HG03469 (cell line): ENCODE results near the gene COBLL1.

Source experiments
- ATAC-seq: cut with Tn5 transposase; IDR thresholded peaks from one replicate; pipeline ENCODE4 v1.9.1; 2021; ENCODE audit warnings: mild to moderate bottlenecking, moderate library complexity, moderate number of reproducible peaks; ENCODE audit not compliant: unreplicated experiment

Gene COBLL1

DNA sequence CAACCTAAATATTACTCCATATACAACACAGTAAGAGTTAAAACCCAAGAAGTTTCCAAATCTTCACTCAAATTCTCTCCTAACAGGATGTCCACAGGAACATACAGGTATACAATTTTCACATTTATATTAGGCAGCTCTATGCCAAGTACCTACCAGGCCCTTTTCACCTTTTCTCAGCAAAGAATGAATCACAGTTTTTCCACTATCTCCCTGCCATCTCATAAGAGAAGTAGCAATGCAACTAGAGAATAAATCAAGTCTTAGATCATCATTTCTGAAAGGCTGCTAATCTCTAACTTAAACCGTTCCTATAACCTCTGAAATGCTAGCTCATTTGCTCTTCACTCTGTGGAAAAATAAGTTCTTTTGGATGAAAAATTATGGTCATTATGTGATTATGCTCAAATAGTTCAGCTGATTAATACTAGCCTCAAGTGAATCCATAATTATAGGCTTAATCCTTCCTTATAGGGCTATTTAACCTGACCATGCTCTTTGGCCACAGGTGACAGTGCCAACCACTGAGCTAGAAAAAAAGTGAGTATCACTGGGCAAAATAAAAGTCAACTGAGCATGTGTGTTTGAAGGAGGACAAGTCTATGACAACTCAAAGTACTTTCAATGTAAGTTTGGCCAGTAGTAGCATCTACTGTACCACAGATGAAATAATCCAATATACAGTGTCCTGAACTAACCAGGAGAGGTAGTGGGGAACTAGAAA lies 79.7 kb downstream of the COBLL1 start:
- ATAC-seq, result no peak

DNA sequence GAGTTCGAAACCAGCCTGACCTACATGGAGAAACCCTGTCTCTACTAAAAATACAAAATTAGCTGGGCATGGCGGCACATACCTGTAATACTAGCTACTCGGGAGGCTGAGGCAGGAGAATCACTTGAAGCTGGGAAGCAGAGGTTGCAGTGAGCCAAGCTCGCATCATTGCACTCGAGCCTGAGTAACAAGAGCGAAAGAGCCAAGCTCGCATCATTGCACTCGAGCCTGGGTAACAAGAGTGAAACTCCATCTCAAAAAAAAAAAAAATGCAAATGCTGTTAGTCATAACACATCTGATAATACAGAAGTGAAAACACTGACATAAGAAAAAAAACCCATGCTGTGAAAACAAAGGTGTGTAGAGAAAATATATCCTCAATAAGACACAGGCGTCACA lies 80.4 kb downstream of the COBLL1 start:
- peak; percentile 97 for ATAC-seq

DNA sequence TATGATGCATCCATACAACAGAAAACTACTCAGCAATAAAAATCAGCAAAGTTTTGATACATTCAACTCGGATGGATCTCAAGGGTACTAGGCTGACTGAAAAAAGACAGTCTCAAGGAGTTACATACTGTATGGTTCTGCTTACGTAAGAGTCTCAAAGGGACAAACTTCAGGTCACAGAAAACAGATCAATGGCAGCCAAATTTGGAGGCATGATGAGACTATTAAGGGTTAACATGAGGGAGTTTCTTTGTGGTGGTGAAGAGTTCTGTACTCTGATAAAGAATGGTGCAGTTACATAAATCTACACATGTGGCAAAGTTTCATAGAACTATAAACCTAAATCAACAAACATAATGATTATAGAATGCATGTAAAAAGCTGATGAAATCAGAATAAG lies 81.4 kb downstream of the COBLL1 start:
- ATAC-seq, result no peak

DNA sequence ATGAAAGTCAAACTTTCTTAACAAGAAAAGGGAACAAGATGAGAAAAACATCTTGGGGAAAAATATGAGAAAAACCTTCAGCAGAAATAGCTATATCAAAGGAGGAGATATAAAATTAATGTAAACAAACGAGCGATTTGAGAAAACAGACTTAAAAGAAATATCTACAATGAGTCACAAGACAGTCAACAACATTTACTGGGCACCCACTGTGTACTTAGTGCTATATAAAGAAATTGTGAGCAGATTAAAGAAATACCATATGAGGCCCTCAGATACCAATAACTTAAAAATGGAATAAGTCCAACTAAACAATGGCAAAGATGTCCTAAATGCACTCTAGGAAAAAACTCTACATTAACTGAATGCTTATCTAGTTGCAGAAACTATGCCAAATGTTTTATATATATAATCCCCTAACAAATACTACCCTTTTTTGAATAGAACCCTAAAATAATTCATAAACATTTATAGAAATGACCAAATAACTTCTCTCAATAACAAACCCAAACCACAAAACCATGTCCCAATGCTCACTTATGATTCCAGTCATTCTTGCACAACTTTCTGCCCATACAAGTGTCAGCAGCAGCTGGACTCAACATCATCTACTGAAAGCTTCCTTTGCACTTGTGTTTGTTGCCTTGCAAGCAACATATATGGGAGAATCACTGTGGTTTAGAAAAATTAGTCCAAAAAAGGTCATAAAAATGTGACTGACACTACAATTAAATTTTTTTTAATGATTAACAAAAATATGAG lies 83.5 kb downstream of the COBLL1 start:
- no peak for ATAC-seq

DNA sequence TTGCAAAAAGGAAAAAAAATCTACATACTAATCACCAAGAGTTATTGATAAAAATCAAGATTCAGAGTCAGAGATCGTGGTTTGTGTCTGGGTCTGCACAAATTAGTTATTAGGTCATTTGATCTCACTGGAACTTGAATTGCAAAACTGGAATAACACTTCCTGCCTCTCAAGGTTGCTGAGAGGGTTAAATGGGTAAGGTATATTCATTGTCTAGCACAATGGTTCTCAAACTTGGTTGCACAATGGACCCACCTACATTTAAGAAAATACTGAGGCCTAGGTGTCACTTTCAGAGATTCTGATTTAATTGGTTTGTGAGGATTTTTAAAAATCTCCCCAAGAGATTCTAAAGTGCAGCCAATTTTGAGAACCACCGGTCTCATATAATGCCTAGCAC lies 84.8 kb downstream of the COBLL1 start:
- no peak for ATAC-seq

DNA sequence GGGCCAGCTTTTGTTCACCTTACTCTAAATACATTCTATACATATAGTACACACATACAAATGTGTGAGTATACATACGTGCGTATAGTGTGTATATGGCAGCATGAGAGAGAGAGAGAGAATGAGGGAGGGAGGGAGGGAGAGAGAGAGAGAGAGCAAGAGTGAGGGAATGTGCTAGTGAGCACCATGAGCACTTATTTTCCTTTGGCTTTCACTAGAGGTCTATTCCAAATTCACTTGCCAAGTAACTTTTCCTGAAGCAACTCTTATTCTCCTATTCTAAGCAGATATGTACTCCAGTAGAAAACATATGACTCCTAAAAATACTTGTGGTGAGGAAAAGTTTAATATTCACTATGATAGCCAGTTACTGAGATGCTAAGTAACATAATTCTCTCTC lies 85.7 kb downstream of the COBLL1 start:
- ATAC-seq, result no peak

DNA sequence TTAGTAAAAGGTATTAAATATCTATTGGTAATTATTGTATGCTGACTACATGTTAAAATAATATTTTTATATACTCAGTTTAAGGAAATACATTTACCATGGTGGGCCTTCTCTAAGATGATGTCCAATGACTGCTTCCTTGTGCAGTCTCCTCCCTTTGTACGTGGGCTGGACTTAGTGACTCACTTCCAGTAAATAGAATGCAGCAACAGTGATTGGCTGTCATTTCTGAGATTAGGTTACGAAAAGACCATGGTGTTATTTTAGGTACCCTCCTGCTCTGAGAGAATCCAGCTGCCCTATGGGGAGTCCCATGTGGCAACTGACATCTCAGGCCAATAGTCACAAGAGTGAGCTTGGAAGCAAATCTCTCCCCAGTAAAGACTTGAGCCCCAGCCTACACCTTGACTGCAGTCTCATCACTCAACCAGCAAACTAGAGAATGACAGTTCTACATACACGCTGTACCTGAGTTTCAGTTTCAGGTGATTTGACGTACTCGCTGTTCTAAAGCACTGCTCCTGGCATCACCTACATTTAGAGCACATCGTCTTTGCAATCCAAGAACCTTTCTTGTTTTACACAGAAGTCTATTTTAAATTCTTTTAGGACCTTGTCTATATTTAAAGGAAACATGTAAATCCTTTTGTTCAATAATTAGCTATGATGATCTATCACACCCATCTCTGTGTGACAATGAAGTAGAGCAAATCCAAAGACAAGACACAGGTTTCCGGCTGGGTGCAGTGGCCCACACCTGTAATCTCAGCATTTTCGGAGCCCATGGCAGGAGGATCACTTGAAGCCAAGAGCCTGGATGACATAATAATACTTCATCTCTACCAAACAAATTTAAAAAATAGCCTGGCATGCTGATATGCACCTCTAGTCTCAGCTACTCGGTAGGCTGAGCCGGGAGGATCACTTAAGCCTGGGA lies 87.2 kb downstream of the COBLL1 start:
- ATAC-seq, result peak; percentile 47

DNA sequence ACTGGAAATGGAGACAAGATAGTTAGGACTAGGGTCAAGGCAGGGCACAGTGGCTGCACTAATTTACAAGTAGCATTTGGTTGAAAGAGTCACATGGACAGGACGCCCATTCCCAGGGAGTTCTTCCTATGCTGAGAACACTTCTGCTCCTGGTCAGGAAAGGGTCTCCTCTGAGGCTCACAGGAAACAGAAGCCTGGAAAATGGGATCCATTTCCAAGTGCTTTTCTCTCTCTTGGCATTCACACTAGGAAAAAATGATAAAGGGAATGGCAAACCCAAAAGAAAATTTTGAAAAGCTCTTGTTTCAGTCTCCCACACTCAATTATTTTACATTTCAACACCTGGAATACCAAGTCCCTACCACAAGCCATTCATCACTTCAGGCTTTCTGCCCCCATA lies 88.7 kb downstream of the COBLL1 start:
- ATAC-seq, result no peak

DNA sequence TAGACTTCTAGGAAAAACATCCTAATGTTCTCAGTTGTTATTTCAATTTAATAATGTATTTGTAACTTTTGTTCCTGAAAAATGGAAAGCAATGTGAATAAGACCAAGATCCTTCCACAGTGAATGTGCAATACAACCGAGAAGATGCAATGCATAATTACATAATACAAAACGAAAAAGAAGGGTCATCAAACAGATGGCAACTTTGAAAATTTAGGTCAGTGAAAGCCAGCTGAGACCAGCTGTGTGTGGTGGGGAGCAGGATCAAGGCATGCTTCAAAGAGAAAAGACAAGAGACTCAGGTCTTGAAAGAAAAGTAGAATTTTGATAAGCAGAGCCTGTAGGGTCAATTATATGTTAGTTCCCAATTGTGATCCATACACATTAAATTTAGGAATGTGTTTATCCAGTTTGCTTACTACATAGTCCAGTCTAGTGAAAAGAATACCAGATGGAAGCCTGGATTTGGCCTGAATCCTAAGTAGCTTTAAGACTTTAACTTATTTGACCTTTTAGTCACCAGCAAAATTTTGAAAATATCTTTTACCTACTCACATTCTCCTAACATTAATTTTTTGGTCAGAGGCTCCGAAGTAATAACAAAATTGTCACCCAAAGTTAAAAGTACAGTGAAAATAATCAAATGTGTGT lies 93.7 kb downstream of the COBLL1 start:
- no peak for ATAC-seq

DNA sequence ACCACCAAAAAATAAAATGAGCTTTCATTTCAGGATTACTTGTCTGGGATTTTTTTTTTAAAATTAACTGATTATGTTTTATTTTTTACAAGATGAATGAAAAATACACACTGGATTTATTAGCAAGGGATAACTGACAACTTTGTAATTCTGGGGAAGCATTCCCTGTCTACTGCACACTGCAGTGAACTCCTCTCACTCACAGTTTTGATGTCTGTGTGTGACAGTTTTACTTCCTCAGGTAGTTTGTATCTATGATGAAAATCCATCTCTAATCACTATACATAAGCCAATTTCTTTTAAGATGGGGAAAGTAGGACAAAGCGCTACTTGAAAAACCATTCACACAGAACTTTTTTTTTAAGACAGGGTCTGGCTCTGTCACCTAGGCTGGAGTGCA lies 94.5 kb downstream of the COBLL1 start:
- no peak for ATAC-seq

DNA sequence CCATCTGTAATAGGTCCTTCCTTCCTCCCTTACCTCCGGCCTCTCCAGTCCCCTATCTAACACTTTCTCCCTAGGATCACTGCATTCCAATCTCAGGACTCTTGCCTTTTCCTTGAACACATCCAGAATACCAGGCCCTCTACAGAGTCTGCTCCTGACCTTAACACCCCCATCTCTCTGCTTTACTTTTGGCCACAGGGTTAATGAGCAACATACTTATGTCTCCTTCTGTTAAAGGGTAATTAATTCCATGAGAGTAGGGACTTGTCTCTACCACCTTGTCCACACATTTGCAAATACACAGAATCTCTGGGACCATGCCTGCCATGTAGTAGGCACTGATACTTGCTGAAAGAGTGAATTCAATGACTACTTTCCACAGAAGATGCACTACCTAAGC lies 94.9 kb downstream of the COBLL1 start:
- no peak for ATAC-seq

DNA sequence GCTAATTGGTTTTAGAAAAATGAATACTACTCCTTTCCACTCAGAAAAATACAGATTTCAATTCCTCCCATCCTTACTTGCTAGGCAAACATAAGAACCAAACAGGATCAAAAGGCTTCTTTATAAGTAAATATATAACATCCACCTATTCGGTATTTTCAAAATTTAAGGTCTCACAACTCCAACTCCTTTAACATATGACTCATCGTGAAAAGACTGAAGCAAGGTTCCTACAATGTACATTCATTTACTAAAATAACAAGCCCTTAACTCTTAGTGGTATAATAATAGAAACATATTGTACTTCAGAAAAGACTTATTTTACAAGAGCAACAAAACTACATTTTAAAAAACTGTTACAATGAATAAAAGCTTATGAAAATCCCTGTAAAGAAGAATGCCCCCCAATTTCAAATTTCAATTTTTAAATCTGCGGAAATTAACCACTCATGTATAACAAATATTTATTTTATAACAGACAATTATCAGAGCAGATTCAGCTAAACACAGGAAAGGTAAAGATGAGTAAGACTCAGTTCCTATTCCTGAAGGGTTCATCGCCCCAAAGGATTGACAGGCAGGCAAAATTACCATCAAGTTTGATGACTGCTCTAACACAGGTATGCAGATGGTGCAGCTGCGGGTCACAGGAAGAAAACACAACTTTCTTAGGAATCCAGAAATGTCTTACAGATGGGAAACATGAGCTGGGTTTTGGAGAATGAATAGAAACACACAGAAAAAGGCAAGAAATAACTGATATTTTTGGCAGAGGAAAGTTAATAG lies 96.4 kb downstream of the COBLL1 start:
- no peak for ATAC-seq

DNA sequence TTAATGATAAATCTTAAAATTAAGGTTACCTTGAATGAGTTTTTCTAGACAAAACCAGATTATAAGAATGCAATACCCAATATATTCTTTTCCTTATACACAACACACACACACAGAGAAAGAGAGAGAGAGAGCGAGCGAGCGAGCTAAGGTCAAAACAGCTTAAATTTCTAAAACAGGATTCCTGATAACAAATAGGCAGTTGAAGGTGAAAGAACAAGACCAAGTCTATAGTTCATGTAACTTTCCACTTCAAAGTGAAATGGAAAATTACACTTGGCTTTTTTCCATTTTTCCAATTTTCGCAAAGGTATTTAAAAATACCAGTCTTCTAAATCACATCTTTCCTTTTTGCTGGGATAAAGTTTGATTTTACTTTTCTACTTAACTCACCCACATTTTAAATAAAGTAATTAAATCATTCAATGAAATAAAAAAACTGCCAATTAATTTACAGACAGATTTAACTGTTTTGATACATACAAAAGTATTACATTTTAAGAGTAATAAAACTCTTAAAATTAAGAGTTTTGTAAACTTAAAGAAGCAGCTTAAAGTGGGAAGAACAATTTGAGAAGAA lies 98.8 kb downstream of the COBLL1 start:
- ATAC-seq, result no peak

DNA sequence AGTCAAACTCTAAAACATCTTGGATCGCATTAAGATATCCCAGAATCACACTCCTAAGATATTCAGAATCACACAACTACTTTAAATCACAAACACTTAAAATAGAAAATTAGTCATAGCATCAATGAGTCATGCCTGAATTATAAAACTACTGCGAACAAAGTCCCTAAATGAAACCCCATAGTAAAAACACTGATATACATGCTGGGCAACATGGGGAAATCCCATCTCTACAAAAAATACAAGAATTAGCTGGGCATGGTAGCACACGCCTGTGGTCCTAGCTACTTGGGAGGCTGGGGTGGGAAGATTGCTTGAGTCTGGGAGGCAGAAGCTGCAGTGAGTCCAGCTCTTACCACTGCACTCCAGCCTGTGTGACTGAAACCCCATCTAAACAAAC lies 101.7 kb downstream of the COBLL1 start:
- ATAC-seq, result no peak

DNA sequence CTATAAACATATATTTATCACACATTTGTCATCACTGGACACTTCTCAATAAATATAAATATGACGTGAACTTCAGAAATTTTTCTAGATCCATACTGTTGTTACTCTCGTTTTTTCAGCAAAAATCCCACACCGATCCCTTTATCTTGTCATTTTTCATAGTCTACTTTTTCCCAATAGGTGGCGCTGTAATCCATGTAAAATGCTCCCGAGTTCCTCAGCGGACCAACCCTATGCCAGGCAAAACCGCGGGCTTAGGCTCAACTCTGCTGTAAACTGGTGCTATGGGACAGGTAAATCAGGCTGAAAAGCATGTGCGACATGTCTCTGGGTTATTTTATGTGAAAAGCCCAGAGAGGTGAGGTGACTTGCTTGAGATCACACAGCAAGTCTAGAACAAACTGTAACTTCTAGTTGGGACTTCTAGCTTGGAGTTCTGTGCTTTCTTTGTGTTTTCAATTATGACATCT lies 104.0 kb downstream of the COBLL1 start:
- peak; percentile 53 for ATAC-seq

DNA sequence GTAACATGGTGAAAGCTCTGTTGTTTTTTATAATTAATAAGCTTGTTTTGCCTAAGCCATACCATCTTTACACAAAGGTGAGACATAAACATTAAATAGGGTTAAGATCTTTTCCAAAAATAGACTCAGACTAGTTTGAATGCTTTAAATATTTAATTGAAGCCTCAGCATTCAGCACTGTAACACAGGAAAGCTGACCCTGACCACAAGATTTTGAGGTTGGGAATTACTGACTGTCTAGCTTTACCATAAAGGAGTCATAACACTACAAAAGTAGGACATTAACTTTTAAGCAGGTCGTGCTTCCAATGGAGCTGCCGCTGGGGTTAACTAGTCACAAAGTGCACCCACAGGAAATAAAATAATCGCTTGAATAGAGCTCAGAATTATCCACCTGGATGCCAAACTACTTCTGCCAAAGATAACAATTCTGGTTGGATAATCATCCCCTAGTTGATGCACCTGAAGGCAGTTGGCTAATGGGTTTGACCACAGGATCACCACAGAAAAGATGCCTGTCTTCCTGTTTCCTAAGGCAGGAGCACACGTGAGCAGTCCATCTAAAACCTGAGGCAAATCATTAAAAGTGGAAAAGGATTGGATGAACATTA lies 106.2 kb downstream of the COBLL1 start:
- ATAC-seq, result no peak

DNA sequence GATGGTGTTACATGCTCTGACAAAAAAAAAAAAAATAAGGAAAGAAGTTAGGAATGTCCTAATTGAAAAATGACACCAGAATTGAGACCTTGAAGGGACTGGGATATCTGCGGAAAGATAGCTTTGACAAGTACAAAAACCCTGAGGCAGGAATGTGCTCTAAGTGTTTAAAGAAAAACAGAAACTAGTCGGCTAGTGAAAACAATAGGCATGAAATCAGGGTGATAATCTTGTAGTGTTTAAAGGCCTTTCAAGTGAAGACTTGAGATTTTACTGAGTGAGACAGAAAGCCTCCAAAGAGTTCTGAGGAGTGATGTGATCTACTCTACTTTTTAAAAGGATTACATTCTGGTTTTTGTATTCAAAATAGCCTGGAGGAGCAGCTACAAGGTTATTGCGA lies 107.4 kb downstream of the COBLL1 start:
- ATAC-seq, result no peak

DNA sequence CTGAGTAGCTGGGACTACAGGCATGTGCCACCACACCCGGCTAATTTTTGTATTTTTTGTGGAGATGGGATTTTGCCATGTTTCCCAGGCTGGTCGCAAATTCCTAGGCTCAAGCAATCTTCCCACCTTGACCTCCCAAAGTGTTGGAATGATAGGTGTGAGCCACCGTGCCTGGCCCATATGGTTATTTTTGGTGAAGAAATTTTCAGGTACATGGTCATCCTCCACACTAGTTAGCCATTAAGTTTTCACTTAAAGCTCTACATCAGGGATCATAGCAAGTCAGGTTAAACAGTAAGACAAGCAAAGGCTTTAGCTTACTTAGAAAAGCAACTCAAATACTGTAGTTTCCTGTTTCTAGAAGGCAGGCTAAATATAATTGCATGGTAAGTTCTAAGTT lies 116.1 kb downstream of the COBLL1 start:
- ATAC-seq, result no peak

DNA sequence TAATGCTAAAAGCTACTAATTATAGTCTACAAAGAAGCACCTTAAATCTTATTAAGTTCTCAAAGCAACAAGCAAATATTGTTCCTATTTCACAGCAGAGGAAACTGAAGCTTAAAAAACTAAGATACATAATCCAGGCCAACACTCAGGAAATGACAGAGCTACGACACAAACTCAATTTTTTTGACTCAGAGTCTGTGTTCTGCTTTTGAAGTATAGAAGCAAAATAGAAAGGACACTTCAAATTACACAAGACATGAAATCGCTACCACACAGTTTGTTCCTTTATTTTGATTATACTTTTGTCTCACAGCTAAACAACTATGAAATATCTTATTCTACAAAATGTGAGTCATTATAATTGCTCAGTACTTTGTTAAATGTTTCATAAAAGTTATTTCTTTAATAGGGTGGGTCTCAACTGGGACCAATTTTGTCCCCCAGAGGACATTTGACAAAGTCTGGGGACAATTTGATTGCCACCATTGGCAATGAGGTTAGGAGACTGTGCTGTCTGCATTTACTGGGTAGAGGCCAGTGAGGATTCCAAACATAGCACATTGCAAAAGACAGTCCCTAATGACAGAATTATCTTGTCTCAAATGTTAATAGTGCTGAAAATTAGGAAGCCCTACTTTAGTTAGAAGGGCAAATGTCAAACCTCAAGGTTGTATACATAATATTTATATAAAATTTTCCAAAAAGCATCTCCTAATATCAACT lies 118.8 kb downstream of the COBLL1 start:
- no peak for ATAC-seq
